Gastroesophageal sphincter (tissue), 3 donors: ENCODE results near the gene GRM4.

ENCODE experiments used
- EP300 ChIP-seq: sonication (generic); formaldehyde crosslinking; IDR thresholded peaks from one replicate; pipeline ENCODE4 v1.6.1; 2017; ENCODE audit warnings: antibody characterized with exemption, mild to moderate bottlenecking
- POLR2A ChIP-seq, 2 donors: fragments of 450-650 bp; IDR thresholded peaks; one replicate each; pipeline ENCODE4 v1.6.1; 2017; ENCODE audit warnings: antibody characterized with exemption in 2 of 2, mild to moderate bottlenecking in 2 of 2, moderate library complexity in 1 of 2
- TF ChIP-seq, protein P1 (sequence below), 4 experiments: fragments of 200-600 bp in 2 of 4; fragments of 450-650 bp in 2 of 4; sonication (generic) in 1 of 4; IDR thresholded peaks; one replicate each; pipeline ENCODE4 v1.5.1; 2017 to 2019; ENCODE audit warnings: antibody characterized with exemption in 4 of 4, mild to moderate bottlenecking in 2 of 4, moderate library complexity in 2 of 4

DNA sequence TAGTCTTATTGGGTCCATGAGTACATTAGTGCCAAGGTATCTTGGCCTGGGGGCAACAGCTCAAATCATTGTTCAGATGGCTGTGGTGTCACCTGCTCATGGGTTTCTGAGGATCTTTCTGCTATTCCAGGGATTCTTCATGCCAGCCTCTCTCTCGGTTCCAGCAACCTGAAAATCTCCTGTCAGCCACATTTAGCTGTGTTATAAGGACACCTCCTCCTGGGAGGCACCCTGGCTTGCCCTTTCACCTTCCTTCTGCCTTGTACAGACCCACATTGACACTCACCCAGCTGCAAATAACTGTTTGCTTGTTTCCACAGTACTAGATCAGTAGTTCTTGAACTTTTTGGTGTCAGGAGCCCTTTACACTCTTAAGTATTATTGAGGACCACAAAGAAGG is 159.9 kb downstream of the GRM4 start:
- TF ChIP-seq, protein P1, sequence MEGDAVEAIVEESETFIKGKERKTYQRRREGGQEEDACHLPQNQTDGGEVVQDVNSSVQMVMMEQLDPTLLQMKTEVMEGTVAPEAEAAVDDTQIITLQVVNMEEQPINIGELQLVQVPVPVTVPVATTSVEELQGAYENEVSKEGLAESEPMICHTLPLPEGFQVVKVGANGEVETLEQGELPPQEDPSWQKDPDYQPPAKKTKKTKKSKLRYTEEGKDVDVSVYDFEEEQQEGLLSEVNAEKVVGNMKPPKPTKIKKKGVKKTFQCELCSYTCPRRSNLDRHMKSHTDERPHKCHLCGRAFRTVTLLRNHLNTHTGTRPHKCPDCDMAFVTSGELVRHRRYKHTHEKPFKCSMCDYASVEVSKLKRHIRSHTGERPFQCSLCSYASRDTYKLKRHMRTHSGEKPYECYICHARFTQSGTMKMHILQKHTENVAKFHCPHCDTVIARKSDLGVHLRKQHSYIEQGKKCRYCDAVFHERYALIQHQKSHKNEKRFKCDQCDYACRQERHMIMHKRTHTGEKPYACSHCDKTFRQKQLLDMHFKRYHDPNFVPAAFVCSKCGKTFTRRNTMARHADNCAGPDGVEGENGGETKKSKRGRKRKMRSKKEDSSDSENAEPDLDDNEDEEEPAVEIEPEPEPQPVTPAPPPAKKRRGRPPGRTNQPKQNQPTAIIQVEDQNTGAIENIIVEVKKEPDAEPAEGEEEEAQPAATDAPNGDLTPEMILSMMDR (IDR thresholded peaks at IDR 0.05) = no peak
- no peak for TF ChIP-seq POLR2A (IDR thresholded peaks at IDR 0.05)
- TF ChIP-seq EP300 = no peak
